Fibroblast of villous mesenchyme (primary cell): ENCODE data around the gene LUC7L3. TPM values are rescaled to one million over a fixed set of nuclear protein-coding genes. Genes with fewer than 3 reads are reported as not detected.
"Not testable (repeated sequence)": the region's sequence is repeated elsewhere in the genome, so short reads cannot be mapped to it uniquely, and the experiment has no call there.

Source experiments
- DNase-seq: peaks from one replicate; pipeline ENCODE4 v3.0.0-alpha.2; 2010; ENCODE audit warnings: low read depth
- H3K4me3 ChIP-seq: 2 replicates; pipeline ENCODE4 v1.5.1; 2011; ENCODE audit warnings: low read depth, mild to moderate bottlenecking, low read length
- CTCF ChIP-seq: IDR thresholded peaks from 2 replicates; pipeline ENCODE4 v1.5.1; 2012; ENCODE audit warnings: low read depth, mild to moderate bottlenecking, low read length; ENCODE audit not compliant: insufficient read depth
- total RNA-seq: library from RNA; depleted of rRNA; stranded (reverse); fragments of >200 nt; gene quantifications from 2 replicates; pipeline ENCODE4 v1.2.3, GENCODE V29; 2012

LUC7L3 gene
- total RNA-seq, 1 donor, result 31.5 TPM

GRCh38 chr17:50797135-50797810 is 77.9 kb downstream of the LUC7L3 start:
- no peak for DNase-seq
- no peak for TF ChIP-seq CTCF
- H3K4me3 ChIP-seq, result no peak overlapping the region

- no peak for TF ChIP-seq CTCF
- no peak for DNase-seq
- no peak overlapping the region for H3K4me3 ChIP-seq
These were observed 79.3 kb downstream of the LUC7L3 start for GRCh38 chr17:50798424-50799288.

- no peak for DNase-seq
- no peak overlapping the region for H3K4me3 ChIP-seq
- no peak for TF ChIP-seq CTCF
These were observed 80.2 kb downstream of the LUC7L3 start for GRCh38 chr17:50799582-50799981.

DNA sequence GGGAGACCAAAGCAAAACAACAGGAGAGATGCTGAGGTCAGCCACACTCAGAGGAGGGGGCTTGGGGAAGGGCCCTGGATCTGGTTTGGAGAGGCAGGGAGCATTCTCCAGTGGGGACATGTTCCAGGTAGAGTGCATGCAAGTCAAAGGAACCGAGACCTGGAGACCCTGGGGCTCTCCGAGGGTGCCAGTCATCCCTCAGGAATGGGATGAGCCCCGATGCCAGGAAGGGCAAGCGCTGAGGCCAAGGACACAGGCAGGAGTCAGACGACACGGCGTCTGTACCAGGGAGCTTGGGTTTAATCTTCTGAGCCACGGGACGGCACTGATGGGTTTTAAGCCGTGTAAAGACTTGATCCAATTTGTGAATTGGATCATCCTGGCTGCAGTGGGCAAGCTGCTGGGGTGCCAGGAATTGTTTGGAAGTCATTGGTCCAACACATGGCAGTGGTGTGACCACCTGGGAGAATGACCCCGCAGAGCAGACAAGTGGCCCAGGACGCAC is 80.8 kb downstream of the LUC7L3 start:
- no peak for DNase-seq
- TF ChIP-seq CTCF, result no peak
- no peak overlapping the region for H3K4me3 ChIP-seq

DNA sequence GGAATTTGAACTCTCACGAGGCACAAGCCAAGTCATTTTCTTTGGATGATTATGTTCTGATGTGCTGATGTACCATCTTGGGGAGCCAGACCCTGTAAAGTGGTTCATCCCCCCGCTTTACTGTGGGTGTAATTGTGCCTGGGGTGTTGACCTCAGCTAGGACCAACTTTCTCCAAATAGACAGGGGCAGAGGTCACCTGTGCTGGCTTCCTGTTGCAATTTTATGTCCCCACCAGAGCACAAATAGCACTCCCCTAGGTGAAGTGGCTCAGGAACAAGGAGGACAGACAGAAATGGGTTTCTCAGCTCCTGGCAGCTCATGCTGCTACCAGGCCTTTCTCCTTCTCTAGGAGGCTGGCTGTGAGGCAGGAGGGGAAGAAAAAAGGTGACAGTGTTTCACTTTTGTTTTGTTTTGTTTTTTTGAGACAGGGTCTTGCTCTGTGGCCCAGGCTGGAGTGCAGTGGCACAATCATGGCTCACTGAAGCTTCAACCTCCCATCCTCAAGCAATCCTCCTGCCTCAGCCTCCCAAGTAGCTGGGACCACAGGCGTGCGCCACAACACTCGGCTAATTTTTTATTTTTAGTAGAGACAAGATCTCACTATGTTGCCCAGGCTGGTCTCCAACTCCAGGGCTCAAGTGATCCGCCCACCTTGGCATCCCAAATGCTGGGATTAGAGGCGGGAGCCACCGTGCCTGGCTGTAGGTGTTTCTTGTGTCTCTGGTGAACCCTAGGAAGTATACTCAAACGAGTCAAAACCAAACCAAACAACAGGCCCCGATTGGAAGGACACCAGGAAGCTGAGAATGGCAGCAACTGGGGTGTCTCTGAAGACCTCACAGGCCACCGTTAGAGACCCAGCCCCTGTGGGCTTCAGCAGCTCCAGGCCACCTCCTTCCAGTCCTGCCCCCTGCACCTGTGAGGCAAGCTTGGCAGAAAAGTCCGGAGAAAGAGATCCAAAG is 83.5 kb downstream of the LUC7L3 start:
- no peak overlapping the region for H3K4me3 ChIP-seq
- no peak for TF ChIP-seq CTCF
- DNase-seq, result no peak

DNA sequence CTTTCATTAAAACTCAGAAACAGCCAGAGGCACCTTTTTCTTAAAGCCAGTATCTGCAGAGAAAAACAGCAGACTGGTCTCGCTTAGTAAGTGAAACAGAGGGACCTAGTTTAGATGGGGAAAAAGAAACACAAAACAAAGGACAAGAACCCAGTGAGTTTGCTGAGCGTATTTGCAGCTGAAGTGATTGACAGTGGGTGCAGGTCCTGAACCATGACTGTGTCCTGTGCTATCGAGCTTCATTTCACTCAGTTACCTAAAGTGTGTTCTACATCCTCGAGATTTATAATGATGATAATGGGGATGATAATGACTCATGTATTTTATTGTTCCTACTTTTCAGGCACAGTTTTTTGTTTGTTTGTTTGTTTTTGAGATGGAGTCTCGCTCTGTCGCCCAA is 84.3 kb downstream of the LUC7L3 start:
- H3K4me3 ChIP-seq, result no peak overlapping the region
- no peak for TF ChIP-seq CTCF
- no peak for DNase-seq

- not testable (repeated sequence) for DNase-seq, H3K4me3 ChIP-seq
These were observed 85.5 kb downstream of the LUC7L3 start for GRCh38 chr17:50804749-50805475.
